ENCODE data around the gene CCDC142. TPM values are rescaled to one million over a fixed set of nuclear protein-coding genes. Genes with fewer than 3 reads are reported as not detected.

Gene CCDC142
- total and polyA plus RNA-seq, 9 of the 15 experiments (the other 6 are each of a cell fraction or from before 2014, with no cell fraction given), result 0.55 to 11.7 (median 7.2) TPM

- no peak for TF ChIP-seq NR3C1 (CRISPR knock-in tag; IDR thresholded peaks at IDR 0.05)
- TF ChIP-seq SPI1 (IDR thresholded peaks at IDR 0.05; ENCODE audit: borderline replicate concordance, low read depth, low read length), result peak; percentile 49
- TF ChIP-seq ZNF707 (CRISPR knock-in tag; conservative IDR thresholded peaks at IDR 0.05), result no peak
- peak; percentile 29; the same call in 1 of the 2 replicates for TF ChIP-seq PTBP1 (IDR thresholded peaks at IDR 0.05; ENCODE audit: low read depth, low read length)
- no peak for TF ChIP-seq TRIM28 (IDR thresholded peaks at IDR 0.05)
- TF ChIP-seq MBD2 (IDR thresholded peaks at IDR 0.05; ENCODE audit: borderline replicate concordance, low read depth), result peak; percentile 84
- TF ChIP-seq, protein P1, sequence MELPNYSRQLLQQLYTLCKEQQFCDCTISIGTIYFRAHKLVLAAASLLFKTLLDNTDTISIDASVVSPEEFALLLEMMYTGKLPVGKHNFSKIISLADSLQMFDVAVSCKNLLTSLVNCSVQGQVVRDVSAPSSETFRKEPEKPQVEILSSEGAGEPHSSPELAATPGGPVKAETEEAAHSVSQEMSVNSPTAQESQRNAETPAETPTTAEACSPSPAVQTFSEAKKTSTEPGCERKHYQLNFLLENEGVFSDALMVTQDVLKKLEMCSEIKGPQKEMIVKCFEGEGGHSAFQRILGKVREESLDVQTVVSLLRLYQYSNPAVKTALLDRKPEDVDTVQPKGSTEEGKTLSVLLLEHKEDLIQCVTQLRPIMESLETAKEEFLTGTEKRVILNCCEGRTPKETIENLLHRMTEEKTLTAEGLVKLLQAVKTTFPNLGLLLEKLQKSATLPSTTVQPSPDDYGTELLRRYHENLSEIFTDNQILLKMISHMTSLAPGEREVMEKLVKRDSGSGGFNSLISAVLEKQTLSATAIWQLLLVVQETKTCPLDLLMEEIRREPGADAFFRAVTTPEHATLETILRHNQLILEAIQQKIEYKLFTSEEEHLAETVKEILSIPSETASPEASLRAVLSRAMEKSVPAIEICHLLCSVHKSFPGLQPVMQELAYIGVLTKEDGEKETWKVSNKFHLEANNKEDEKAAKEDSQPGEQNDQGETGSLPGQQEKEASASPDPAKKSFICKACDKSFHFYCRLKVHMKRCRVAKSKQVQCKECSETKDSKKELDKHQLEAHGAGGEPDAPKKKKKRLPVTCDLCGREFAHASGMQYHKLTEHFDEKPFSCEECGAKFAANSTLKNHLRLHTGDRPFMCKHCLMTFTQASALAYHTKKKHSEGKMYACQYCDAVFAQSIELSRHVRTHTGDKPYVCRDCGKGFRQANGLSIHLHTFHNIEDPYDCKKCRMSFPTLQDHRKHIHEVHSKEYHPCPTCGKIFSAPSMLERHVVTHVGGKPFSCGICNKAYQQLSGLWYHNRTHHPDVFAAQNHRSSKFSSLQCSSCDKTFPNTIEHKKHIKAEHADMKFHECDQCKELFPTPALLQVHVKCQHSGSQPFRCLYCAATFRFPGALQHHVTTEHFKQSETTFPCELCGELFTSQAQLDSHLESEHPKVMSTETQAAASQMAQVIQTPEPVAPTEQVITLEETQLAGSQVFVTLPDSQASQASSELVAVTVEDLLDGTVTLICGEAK (IDR thresholded peaks at IDR 0.05), result peak; percentile 99
- TF ChIP-seq, protein P1 (CRISPR knock-in tag; IDR thresholded peaks at IDR 0.05), result no peak
- peak; percentile 71; the same call in 1 of the 2 replicates for TF ChIP-seq EHMT2 (IDR thresholded peaks at IDR 0.05)
- TF ChIP-seq FOXO4 (CRISPR knock-in tag; IDR thresholded peaks at IDR 0.05), result no peak
Measured at GRCh38 chr2:74472086-74472944, 10.5 kb downstream of the CCDC142 start, which contains the start of gene MRPL53 (continued).

All from K562 (cell line).